NCI-H1105 treated with DMSO at 0.1 percent for 48 hours (cell line): ENCODE measurements around the gene VRK3.
A peak's percentile ranks its signal among the peaks of the same experiment; 100 is the strongest.
"Not testable (repeated sequence)": the region's sequence is repeated elsewhere in the genome, so short reads cannot be mapped to it uniquely, and the experiment has no call there.

Experiments used
- DNase-seq: peaks from one replicate; lab custom pipeline; 2025; lab: John Stamatoyannopoulos, UW

Gene VRK3

GRCh38 chr19:50025022-50025793, at the start of gene VRK3:
VRK3 (minus strand) TSS chr19:50025372; CDS start chr19:50016162, 9,210 bp downstream.
- peak; percentile 100 for DNase-seq

GRCh38 chr19:50068382-50068781, 43.2 kb upstream of the VRK3 start:
- not testable (repeated sequence) for DNase-seq

- no peak for DNase-seq
Measured at GRCh38 chr19:50067575-50067974, 42.4 kb upstream of the VRK3 start.

GRCh38 chr19:50065938-50066337, 40.8 kb upstream of the VRK3 start:
- DNase-seq, result no peak

GRCh38 chr19:50061650-50062049, 36.5 kb upstream of the VRK3 start:
- DNase-seq, result no peak

GRCh38 chr19:50060107-50060506, 34.9 kb upstream of the VRK3 start:
- DNase-seq, result no peak

- no peak for DNase-seq
Measured at GRCh38 chr19:50059045-50059444, 33.9 kb upstream of the VRK3 start.

GRCh38 chr19:50058425-50058824, 33.3 kb upstream of the VRK3 start:
- no peak for DNase-seq

- no peak for DNase-seq
Measured at GRCh38 chr19:50053119-50053518, 27.9 kb upstream of the VRK3 start.

- DNase-seq, result no peak
Measured at GRCh38 chr19:50051964-50052363, 26.8 kb upstream of the VRK3 start.

- DNase-seq, result not testable (repeated sequence)
Measured at GRCh38 chr19:50051228-50051895, 26.2 kb upstream of the VRK3 start.

- DNase-seq, result peak; percentile 90
Measured at GRCh38 chr19:50050406-50051227, 25.4 kb upstream of the VRK3 start.

GRCh38 chr19:50047671-50048070, 22.5 kb upstream of the VRK3 start:
- DNase-seq, result no peak

- peak; percentile 54 for DNase-seq
Measured at GRCh38 chr19:50046649-50047503, 21.7 kb upstream of the VRK3 start.

GRCh38 chr19:50044922-50045321, 19.8 kb upstream of the VRK3 start:
- DNase-seq, result no peak

GRCh38 chr19:50043967-50044366, 18.8 kb upstream of the VRK3 start:
- no peak for DNase-seq

GRCh38 chr19:50042363-50043024, 17.3 kb upstream of the VRK3 start:
- DNase-seq, result no peak

- no peak for DNase-seq
Measured at GRCh38 chr19:50040967-50041366, 15.8 kb upstream of the VRK3 start.

GRCh38 chr19:50039968-50040367, 14.8 kb upstream of the VRK3 start:
- no peak for DNase-seq

GRCh38 chr19:50036908-50037307, 11.7 kb upstream of the VRK3 start:
- no peak for DNase-seq

- no peak for DNase-seq
Measured at GRCh38 chr19:50030937-50031336, 5.8 kb upstream of the VRK3 start.
